ENCODE measurements around the gene FTO. TPM values are rescaled to one million over a fixed set of nuclear protein-coding genes. Genes with fewer than 3 reads are reported as not detected.

Gene FTO
- total RNA-seq, 2 donors from 2014 or later: 72.7 to 73.6 TPM

- H3K27me3 ChIP-seq (replicated peaks; ENCODE audit: insufficient read depth): no peaks in the 10 kb centered on the region
- DNase-seq (ENCODE audit: low spot score): peak; percentile 24
- H3K4me1 ChIP-seq (replicated peaks): no peaks in the 10 kb centered on the region
- no peaks in the 10 kb centered on the region for H3K9me3 ChIP-seq
- H3K4me3 ChIP-seq: no peak overlapping the region
- intact Hi-C loops (cut with DNase I): no loop called here
- TF ChIP-seq, protein P1, sequence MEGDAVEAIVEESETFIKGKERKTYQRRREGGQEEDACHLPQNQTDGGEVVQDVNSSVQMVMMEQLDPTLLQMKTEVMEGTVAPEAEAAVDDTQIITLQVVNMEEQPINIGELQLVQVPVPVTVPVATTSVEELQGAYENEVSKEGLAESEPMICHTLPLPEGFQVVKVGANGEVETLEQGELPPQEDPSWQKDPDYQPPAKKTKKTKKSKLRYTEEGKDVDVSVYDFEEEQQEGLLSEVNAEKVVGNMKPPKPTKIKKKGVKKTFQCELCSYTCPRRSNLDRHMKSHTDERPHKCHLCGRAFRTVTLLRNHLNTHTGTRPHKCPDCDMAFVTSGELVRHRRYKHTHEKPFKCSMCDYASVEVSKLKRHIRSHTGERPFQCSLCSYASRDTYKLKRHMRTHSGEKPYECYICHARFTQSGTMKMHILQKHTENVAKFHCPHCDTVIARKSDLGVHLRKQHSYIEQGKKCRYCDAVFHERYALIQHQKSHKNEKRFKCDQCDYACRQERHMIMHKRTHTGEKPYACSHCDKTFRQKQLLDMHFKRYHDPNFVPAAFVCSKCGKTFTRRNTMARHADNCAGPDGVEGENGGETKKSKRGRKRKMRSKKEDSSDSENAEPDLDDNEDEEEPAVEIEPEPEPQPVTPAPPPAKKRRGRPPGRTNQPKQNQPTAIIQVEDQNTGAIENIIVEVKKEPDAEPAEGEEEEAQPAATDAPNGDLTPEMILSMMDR (IDR thresholded peaks at IDR 0.05): no peak
- peak; percentile 68 for TF ChIP-seq POLR2AphosphoS5 (IDR thresholded peaks at IDR 0.05)
- H3K36me3 ChIP-seq: no peaks in the 10 kb centered on the region
- peak overlapping the region in 1 of 2 donors; percentile 2 for H3K27ac ChIP-seq
- WGBS: 67% methylated on average over 1 of the region's 1 CpG
These were observed 326.5 kb downstream of the FTO start for GRCh38 chr16:54030451-54030850.

DNA sequence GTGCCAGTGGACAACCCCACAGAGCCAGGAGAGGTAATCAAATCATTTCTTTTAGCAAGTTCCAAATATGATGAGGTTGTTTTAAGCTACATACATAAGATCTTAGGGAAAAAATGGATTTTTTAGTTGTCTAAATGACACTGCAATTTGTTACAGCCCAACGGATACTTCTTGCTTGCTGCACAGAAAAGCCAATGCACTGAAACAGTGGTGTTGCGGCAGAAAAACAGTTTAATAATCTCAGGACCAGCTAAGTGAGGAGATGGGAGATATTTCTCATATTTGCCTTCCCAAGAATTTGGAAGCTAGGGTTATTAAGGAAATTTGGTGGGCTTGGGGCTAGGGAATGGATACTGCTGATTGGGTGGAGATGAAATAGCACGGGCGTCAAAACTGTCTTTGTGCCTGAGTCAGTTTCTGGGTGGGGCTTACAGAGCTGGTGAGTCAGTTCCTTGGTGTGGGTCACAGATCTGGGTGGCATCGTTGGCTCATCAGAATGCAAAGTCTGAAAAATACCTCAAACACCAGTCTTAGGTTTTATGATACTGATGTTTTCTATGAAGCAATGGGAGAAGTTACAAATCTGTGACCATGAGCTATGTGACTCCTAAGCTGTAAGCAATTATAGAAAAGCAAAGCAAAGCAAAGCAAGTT, 327.3 kb downstream of the FTO start:
- Histone ChIP-seq H3K4me3 (no peak overlapping the region), H3K9me3 (no peaks in the 10 kb centered on the region), H3K27ac (no peak overlapping the region), H3K27me3 (replicated peaks; ENCODE audit: insufficient read depth) (no peaks in the 10 kb centered on the region), H3K36me3 (no peaks in the 10 kb centered on the region), H3K4me1 (replicated peaks) (no peaks in the 10 kb centered on the region)
- no peak for TF ChIP-seq POLR2A (IDR thresholded peaks at IDR 0.05)
- no peak for TF ChIP-seq POLR2AphosphoS5 (IDR thresholded peaks at IDR 0.05)
- TF ChIP-seq, protein P1 (IDR thresholded peaks at IDR 0.05): no peak
- DNase-seq (ENCODE audit: low spot score): no peak
- 96% methylated on average over 5 of the region's 5 CpGs for WGBS
- intact Hi-C loops (cut with DNase I): no loop called here

DNA sequence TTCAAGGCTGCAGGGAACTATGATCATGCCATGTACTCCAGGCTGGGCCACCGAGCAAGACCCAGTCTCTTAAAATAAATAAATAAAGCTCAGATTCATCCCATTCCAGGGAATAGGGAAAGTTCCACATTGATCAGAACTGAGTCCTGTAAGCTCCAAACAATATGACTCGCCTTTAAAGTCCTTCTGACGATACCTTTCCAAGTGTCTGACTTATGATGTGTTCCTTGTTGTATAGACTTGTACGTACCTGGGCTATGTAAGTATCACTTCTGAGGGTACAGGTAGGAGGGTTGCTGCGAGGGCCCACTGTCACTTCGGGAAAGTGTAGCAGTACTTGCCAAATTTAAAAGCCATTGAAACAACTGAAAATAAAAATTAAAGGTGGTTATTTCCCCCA, 329.8 kb downstream of the FTO start:
- Histone ChIP-seq H3K36me3 (no peaks in the 10 kb centered on the region), H3K4me1 (replicated peaks) (no peaks in the 10 kb centered on the region), H3K4me3 (no peak overlapping the region), H3K9me3 (no peaks in the 10 kb centered on the region), H3K27ac (no peak overlapping the region), H3K27me3 (replicated peaks; ENCODE audit: insufficient read depth) (no peaks in the 10 kb centered on the region)
- intact Hi-C loops (cut with DNase I): no loop called here
- TF ChIP-seq, protein P1 (IDR thresholded peaks at IDR 0.05): no peak
- TF ChIP-seq POLR2AphosphoS5 (IDR thresholded peaks at IDR 0.05) (no peak), POLR2A (IDR thresholded peaks at IDR 0.05) (no peak)
- no peak for DNase-seq (ENCODE audit: low spot score)
- WGBS: 93% methylated on average over 6 of the region's 6 CpGs

- TF ChIP-seq POLR2A (IDR thresholded peaks at IDR 0.05): no peak
- TF ChIP-seq, protein P1 (IDR thresholded peaks at IDR 0.05): no peak
- Histone ChIP-seq H3K27me3 (replicated peaks; ENCODE audit: insufficient read depth) (no peaks in the 10 kb centered on the region), H3K9me3 (no peaks in the 10 kb centered on the region), H3K4me3 (no peak overlapping the region), H3K4me1 (replicated peaks) (no peaks in the 10 kb centered on the region), H3K27ac (no peak overlapping the region), H3K36me3 (no peaks in the 10 kb centered on the region)
- 98% methylated on average over 1 of the region's 1 CpG for WGBS
- intact Hi-C loops (cut with DNase I): no loop called here
- DNase-seq (ENCODE audit: low spot score): no peak
These were observed 330.7 kb downstream of the FTO start for GRCh38 chr16:54034684-54035083.

GRCh38 chr16:54040480-54040879, 336.5 kb downstream of the FTO start:
- no peak for DNase-seq (ENCODE audit: low spot score)
- no peaks in the 10 kb centered on the region for H3K27me3 ChIP-seq (replicated peaks; ENCODE audit: insufficient read depth)
- no peaks in the 10 kb centered on the region for H3K36me3 ChIP-seq
- intact Hi-C loops (cut with DNase I): no loop called here
- H3K27ac ChIP-seq: no peak overlapping the region
- WGBS: 81% methylated on average over 5 of the region's 5 CpGs
- H3K9me3 ChIP-seq: no peaks in the 10 kb centered on the region
- no peaks in the 10 kb centered on the region for H3K4me1 ChIP-seq (replicated peaks)
- TF ChIP-seq, protein P1 (IDR thresholded peaks at IDR 0.05): no peak
- TF ChIP-seq POLR2A (IDR thresholded peaks at IDR 0.05) (no peak), POLR2AphosphoS5 (IDR thresholded peaks at IDR 0.05) (no peak)
- no peak overlapping the region for H3K4me3 ChIP-seq

Data from prostate gland (tissue), 2 donors.